DND-41 (cell line): ENCODE measurements around the gene PUS3.

Source experiments
- ATAC-seq: fragments of 200-7000 bp; cut with Tn5 transposase; 3 replicates; pipeline ENCODE4 v1.9.1; 2021; ENCODE audit warnings: low read depth; ENCODE audit not compliant: insufficient read depth
- DNase-seq: peaks from one replicate; pipeline ENCODE4 v3.0.0-alpha.2; 2020
- H2AFZ ChIP-seq: 2 replicates; pipeline ENCODE4 v1.6.0; 2012; ENCODE audit warnings: low read depth, low read length
- H3K27ac ChIP-seq: 2 replicates; pipeline ENCODE4 v1.5.1; 2012; ENCODE audit warnings: low read length, inconsistent platforms
- H3K27me3 ChIP-seq: fragments of 200-600 bp; sonication (generic); 2 replicates; pipeline ENCODE4 v1.6.0; 2012; ENCODE audit warnings: low read length, mild to moderate bottlenecking, inconsistent platforms; ENCODE audit not compliant: insufficient read depth, poor library complexity
- H3K36me3 ChIP-seq: 2 replicates; pipeline ENCODE4 v1.5.1; 2012; ENCODE audit warnings: low read length, inconsistent platforms; ENCODE audit not compliant: insufficient read depth
- H3K4me1 ChIP-seq: 2 replicates; pipeline ENCODE4 v1.5.1; 2012; ENCODE audit warnings: mild to moderate bottlenecking, low read length; ENCODE audit not compliant: insufficient read depth
- H3K4me2 ChIP-seq: 2 replicates; pipeline ENCODE4 v1.6.0; 2012; ENCODE audit warnings: mild to moderate bottlenecking, moderate library complexity, low read length, inconsistent platforms; ENCODE audit not compliant: insufficient read depth
- H3K4me3 ChIP-seq, 2 experiments: fragments of 200-600 bp in 1 of 2; shearing (Covaris generic) in 1 of 2; 2 replicates each; pipeline ENCODE4 v1.5.1; 2012 to 2016; ENCODE audit warnings: inconsistent platforms in 2 of 2, low read length in 2 of 2, mild to moderate bottlenecking in 2 of 2, low read depth in 1 of 2, moderate library complexity in 1 of 2
- H3K79me2 ChIP-seq: 2 replicates; pipeline ENCODE4 v1.6.0; 2012; ENCODE audit warnings: low read length, inconsistent platforms; ENCODE audit not compliant: insufficient read depth
- H3K9ac ChIP-seq: 2 replicates; pipeline ENCODE4 v1.6.0; 2012; ENCODE audit warnings: low read depth, mild to moderate bottlenecking, inconsistent platforms, low read length, moderate library complexity
- H3K9me3 ChIP-seq: 2 replicates; pipeline ENCODE4 v1.5.1; 2012; ENCODE audit warnings: low read length, moderate library complexity, mild to moderate bottlenecking, inconsistent platforms; ENCODE audit not compliant: insufficient read depth, severe bottlenecking
- H4K20me1 ChIP-seq: 2 replicates; pipeline ENCODE4 v1.6.0; 2012; ENCODE audit warnings: low read length; ENCODE audit not compliant: insufficient read depth
- EZH2 ChIP-seq: IDR thresholded peaks from 3 replicates; pipeline ENCODE4 v1.6.1; 2012; ENCODE audit warnings: borderline replicate concordance, low read depth, mild to moderate bottlenecking, moderate library complexity, low read length, inconsistent platforms; ENCODE audit not compliant: severe bottlenecking
- TF ChIP-seq, protein P1 (sequence below): IDR thresholded peaks from 2 replicates; pipeline ENCODE4 v1.5.1; 2012; ENCODE audit warnings: borderline replicate concordance, low read length, moderate library complexity, mild to moderate bottlenecking; ENCODE audit not compliant: poor library complexity, severe bottlenecking; ENCODE audit errors: extremely low read depth

Gene PUS3

DNA sequence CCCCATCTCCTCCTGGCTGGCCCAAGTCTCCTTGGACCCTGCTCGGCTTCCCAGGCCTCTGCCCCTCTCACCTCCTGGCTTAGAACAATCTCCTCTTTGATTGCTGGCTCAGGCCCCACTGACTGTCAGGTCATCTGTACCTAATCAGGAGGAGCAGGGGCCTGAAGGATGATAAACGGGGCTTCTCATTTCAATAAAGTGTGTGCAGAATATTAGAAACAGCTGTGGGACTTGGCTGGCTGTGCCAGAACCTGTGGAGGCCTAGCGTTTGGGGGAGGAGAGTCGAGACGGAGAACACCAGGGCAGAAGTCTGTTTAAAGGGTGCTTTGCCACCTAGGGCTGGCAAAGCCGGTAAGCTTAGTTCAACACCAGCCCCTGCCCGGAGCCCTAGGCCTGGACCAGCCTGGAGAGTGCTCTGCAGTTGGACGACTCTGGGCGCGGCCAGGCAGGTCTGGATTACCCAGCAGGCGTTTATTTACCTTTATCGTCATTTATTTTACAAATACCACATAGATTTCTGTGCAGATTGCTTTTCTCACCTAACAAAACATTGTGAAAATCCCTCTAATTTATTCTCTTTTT, 32.7 kb upstream of the PUS3 start:
- ATAC-seq: no peak
- Histone ChIP-seq H3K4me2 (no peak overlapping the region), H3K9ac (no peak overlapping the region), H3K9me3 (no peaks in the 10 kb centered on the region), H3K4me1 (peaks cover 8% of the 10 kb centered on the region), H3K27me3 (peaks cover 14% of the 10 kb centered on the region), H3K4me3 (no peak overlapping the region), H3K27ac (no peak overlapping the region), H2AFZ (no peak overlapping the region), H3K36me3 (no peaks in the 10 kb centered on the region), H3K79me2 (no peaks in the 10 kb centered on the region), H4K20me1 (no peaks in the 10 kb centered on the region)
- no peak for DNase-seq
- no peak for TF ChIP-seq EZH2
- TF ChIP-seq, protein P1, sequence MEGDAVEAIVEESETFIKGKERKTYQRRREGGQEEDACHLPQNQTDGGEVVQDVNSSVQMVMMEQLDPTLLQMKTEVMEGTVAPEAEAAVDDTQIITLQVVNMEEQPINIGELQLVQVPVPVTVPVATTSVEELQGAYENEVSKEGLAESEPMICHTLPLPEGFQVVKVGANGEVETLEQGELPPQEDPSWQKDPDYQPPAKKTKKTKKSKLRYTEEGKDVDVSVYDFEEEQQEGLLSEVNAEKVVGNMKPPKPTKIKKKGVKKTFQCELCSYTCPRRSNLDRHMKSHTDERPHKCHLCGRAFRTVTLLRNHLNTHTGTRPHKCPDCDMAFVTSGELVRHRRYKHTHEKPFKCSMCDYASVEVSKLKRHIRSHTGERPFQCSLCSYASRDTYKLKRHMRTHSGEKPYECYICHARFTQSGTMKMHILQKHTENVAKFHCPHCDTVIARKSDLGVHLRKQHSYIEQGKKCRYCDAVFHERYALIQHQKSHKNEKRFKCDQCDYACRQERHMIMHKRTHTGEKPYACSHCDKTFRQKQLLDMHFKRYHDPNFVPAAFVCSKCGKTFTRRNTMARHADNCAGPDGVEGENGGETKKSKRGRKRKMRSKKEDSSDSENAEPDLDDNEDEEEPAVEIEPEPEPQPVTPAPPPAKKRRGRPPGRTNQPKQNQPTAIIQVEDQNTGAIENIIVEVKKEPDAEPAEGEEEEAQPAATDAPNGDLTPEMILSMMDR: no peak

DNA sequence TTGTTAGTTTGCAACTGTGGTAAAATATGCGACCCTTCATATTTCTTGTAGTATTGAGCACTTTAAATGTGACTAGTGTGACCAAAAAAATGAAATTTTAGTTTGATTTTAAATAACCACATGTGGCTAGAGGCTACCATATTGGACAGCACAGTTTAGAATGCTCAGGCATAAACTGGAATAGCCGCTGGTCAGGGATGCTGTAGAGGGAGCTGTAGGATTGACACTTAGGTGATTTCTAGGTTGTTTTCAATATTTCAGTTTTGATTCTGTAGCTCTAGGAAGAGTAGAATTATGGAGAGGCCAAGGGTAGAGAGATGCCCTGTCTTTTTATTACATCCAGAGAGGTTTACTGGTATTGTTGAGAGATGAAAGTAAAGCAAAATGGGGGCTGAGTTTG, 32.0 kb upstream of the PUS3 start:
- no peak for TF ChIP-seq EZH2
- TF ChIP-seq, protein P1: no peak
- DNase-seq: no peak
- no peaks in the 10 kb centered on the region for H3K36me3 ChIP-seq
- no peaks in the 10 kb centered on the region for H4K20me1 ChIP-seq
- ATAC-seq: no peak
- no peak overlapping the region for H3K9ac ChIP-seq
- no peak overlapping the region for H3K27ac ChIP-seq
- H3K9me3 ChIP-seq: no peaks in the 10 kb centered on the region
- H3K4me2 ChIP-seq: no peak overlapping the region
- H3K79me2 ChIP-seq: no peaks in the 10 kb centered on the region
- H3K4me1 ChIP-seq: peaks cover 8% of the 10 kb centered on the region
- no peak overlapping the region for H2AFZ ChIP-seq
- H3K27me3 ChIP-seq: peaks cover 14% of the 10 kb centered on the region
- H3K4me3 ChIP-seq: no peak overlapping the region

DNA sequence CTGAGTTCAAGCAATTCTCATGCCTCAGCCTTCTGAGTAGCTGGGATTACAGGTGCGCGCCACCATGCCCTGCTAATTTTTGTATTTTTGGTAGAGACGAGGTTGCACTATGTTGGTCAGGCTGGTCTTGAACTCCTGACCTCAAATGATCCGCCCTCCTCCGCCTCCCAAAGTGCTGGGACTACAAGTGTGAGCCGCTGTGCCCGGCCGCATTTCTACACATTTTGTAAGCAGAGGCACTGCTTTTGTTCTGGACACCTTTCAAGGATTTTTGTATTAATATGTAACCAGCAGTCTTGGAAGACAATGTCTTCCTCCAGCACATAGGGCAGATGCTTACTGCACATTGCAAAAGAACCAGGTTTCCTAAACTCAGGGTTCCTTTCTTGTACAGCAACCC, 31.5 kb upstream of the PUS3 start:
- DNase-seq (no peak), ATAC-seq (no peak)
- H2AFZ ChIP-seq: no peak overlapping the region
- H3K79me2 ChIP-seq: no peaks in the 10 kb centered on the region
- peaks cover 8% of the 10 kb centered on the region for H3K4me1 ChIP-seq
- H3K4me3 ChIP-seq: no peak overlapping the region
- no peak overlapping the region for H3K4me2 ChIP-seq
- H3K27ac ChIP-seq: no peak overlapping the region
- no peaks in the 10 kb centered on the region for H3K9me3 ChIP-seq
- no peak overlapping the region for H3K9ac ChIP-seq
- peaks cover 14% of the 10 kb centered on the region for H3K27me3 ChIP-seq
- H4K20me1 ChIP-seq: no peaks in the 10 kb centered on the region
- no peak for TF ChIP-seq EZH2
- TF ChIP-seq, protein P1: no peak
- no peaks in the 10 kb centered on the region for H3K36me3 ChIP-seq
